SK-N-SH treated with all-trans-retinoic acid at 6 μM for 48 hours (cell line): Measurements from ENCODE around the gene ELL3.

Experiments
- ATAC-seq: fragments of 200-7000 bp; cut with Tn5 transposase; 3 replicates; pipeline ENCODE4 v1.9.1; 2020; ENCODE audit warnings: mild to moderate bottlenecking, moderate library complexity
- ARNTL ChIP-seq: fragments of 450-650 bp; formaldehyde crosslinking; IDR thresholded peaks from 2 replicates; pipeline ENCODE4 v1.5.0; 2020; ENCODE audit warnings: low read depth, mild to moderate bottlenecking, moderate library complexity, borderline replicate concordance
- BACH2 ChIP-seq: fragments of 250-450 bp; sonication (Bioruptor Pico); IDR thresholded peaks from 2 replicates; pipeline ENCODE4 v1.9.0; 2021; ENCODE audit warnings: mild to moderate bottlenecking, borderline replicate concordance
- CREB5 ChIP-seq: fragments of 250-450 bp; sonication (Bioruptor Pico); IDR thresholded peaks from 2 replicates; pipeline ENCODE4 v1.5.1; 2020; ENCODE audit warnings: low read depth, mild to moderate bottlenecking, moderate library complexity
- CSDC2 ChIP-seq: fragments of 250-450 bp; sonication (Bioruptor Pico); IDR thresholded peaks from 2 replicates; pipeline ENCODE4 v1.5.0; 2020; ENCODE audit warnings: mild to moderate bottlenecking, moderate library complexity
- ISL1 ChIP-seq: fragments of 250-450 bp; sonication (Bioruptor Pico); IDR thresholded peaks from 2 replicates; pipeline ENCODE4 v2.1.2; 2022; ENCODE audit warnings: mild to moderate bottlenecking, moderate library complexity
- OSR1 ChIP-seq: fragments of 250-450 bp; sonication (Bioruptor Pico); IDR thresholded peaks from 2 replicates; pipeline ENCODE4 v1.8.0; 2022; ENCODE audit warnings: moderate library complexity, mild to moderate bottlenecking, inconsistent platforms
- PATZ1 ChIP-seq: fragments of 250-450 bp; sonication (Bioruptor Pico); IDR thresholded peaks from 2 replicates; pipeline ENCODE4 v1.8.0; 2020; ENCODE audit warnings: mild to moderate bottlenecking, moderate library complexity, borderline replicate concordance
- POU6F1 ChIP-seq: fragments of 250-450 bp; sonication (Bioruptor Pico); IDR thresholded peaks from 2 replicates; pipeline ENCODE4 v1.8.0; 2021; ENCODE audit warnings: low read depth, mild to moderate bottlenecking, moderate library complexity, borderline replicate concordance
- PPARA ChIP-seq: fragments of 250-450 bp; sonication (Bioruptor Pico); IDR thresholded peaks from 2 replicates; pipeline ENCODE4 v1.5.0; 2020; ENCODE audit warnings: mild to moderate bottlenecking, borderline replicate concordance
- SNAI2 ChIP-seq: fragments of 250-450 bp; sonication (Bioruptor Pico); IDR thresholded peaks from 2 replicates; pipeline ENCODE4 v1.5.0; 2020; ENCODE audit warnings: mild to moderate bottlenecking, moderate library complexity
- TCF4 ChIP-seq: fragments of 250-450 bp; sonication (Bioruptor Pico); IDR thresholded peaks from 2 replicates; pipeline ENCODE4 v1.8.0; 2021; ENCODE audit warnings: mild to moderate bottlenecking, moderate library complexity, borderline replicate concordance
- ZC3H10 ChIP-seq: fragments of 250-450 bp; sonication (Bioruptor Pico); IDR thresholded peaks from 2 replicates; pipeline ENCODE4 v1.5.1; 2021; ENCODE audit warnings: mild to moderate bottlenecking, moderate library complexity
- ZFP3 ChIP-seq: fragments of 250-450 bp; sonication (Bioruptor Pico); IDR thresholded peaks from 2 replicates; pipeline ENCODE4 v1.5.0; 2020; ENCODE audit warnings: mild to moderate bottlenecking, moderate library complexity
- ZFP30 ChIP-seq: fragments of 450-650 bp; formaldehyde crosslinking; IDR thresholded peaks from 2 replicates; pipeline ENCODE4 v1.5.0; 2022; ENCODE audit warnings: mild to moderate bottlenecking, moderate library complexity
- ZNF70 ChIP-seq: fragments of 450-650 bp; formaldehyde crosslinking; IDR thresholded peaks from 2 replicates; pipeline ENCODE4 v1.5.0; 2020; ENCODE audit warnings: mild to moderate bottlenecking, moderate library complexity
- TF ChIP-seq, protein P1 (sequence below): fragments of 250-450 bp; sonication (Bioruptor Pico); IDR thresholded peaks from 2 replicates; pipeline ENCODE4 v1.5.0; 2020; ENCODE audit warnings: mild to moderate bottlenecking, moderate library complexity
- TF ChIP-seq, protein P2 (sequence below): fragments of 250-450 bp; sonication (Bioruptor Pico); IDR thresholded peaks from 2 replicates; pipeline ENCODE4 v1.5.1; 2021; ENCODE audit warnings: mild to moderate bottlenecking, moderate library complexity

ELL3 gene

DNA sequence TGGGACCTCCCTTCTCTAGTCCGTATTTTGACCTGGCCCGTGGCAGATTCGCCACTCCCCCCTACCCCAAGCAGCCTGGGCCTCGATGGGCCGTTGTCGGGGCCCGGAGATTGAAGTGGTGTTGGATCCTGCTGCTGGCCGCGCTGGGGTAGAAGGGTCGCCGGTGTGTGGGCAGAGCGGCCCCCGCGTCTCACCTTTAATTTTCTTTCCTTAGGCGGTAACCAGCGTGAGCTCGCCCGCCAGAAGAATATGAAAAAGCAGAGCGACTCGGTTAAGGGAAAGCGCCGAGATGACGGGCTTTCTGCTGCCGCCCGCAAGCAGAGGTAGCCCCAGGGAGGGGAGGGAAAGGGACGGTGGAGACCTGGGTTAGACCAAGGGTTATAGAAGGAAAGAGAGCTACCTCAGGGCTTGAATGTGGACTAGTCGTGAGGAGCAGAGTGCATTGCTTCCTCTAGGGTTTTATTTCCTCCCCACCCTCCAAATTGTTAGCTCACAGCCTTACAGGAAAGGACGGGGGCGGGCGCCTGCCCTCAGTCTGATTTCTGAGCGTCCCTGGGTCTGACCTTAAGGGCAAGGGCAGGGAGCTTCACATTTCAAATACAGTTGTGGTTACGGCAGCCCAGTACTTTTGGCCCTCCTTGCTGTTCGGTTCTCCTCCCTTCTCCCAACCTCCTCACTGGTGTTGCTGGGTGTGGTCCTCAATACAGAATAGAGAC lies 16.2 kb upstream of the ELL3 start:
- ATAC-seq = peak; percentile 12
- TF ChIP-seq TCF4 (CRISPR knock-in tag) (no peak), ZFP3 (no peak), ZNF70 (CRISPR knock-in tag) (no peak), ARNTL (CRISPR knock-in tag) (no peak), PPARA (no peak), SNAI2 (CRISPR knock-in tag) (no peak), ZFP30 (CRISPR knock-in tag) (no peak), CSDC2 (CRISPR knock-in tag) (no peak), ZC3H10 (no peak), CREB5 (CRISPR knock-in tag) (no peak), OSR1 (CRISPR knock-in tag) (no peak), BACH2 (CRISPR knock-in tag) (no peak), ISL1 (no peak), POU6F1 (CRISPR knock-in tag) (no peak)
- TF ChIP-seq, protein P1, sequence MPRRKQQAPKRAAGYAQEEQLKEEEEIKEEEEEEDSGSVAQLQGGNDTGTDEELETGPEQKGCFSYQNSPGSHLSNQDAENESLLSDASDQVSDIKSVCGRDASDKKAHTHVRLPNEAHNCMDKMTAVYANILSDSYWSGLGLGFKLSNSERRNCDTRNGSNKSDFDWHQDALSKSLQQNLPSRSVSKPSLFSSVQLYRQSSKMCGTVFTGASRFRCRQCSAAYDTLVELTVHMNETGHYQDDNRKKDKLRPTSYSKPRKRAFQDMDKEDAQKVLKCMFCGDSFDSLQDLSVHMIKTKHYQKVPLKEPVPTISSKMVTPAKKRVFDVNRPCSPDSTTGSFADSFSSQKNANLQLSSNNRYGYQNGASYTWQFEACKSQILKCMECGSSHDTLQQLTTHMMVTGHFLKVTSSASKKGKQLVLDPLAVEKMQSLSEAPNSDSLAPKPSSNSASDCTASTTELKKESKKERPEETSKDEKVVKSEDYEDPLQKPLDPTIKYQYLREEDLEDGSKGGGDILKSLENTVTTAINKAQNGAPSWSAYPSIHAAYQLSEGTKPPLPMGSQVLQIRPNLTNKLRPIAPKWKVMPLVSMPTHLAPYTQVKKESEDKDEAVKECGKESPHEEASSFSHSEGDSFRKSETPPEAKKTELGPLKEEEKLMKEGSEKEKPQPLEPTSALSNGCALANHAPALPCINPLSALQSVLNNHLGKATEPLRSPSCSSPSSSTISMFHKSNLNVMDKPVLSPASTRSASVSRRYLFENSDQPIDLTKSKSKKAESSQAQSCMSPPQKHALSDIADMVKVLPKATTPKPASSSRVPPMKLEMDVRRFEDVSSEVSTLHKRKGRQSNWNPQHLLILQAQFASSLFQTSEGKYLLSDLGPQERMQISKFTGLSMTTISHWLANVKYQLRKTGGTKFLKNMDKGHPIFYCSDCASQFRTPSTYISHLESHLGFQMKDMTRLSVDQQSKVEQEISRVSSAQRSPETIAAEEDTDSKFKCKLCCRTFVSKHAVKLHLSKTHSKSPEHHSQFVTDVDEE (CRISPR knock-in tag) = no peak
- TF ChIP-seq, protein P2, sequence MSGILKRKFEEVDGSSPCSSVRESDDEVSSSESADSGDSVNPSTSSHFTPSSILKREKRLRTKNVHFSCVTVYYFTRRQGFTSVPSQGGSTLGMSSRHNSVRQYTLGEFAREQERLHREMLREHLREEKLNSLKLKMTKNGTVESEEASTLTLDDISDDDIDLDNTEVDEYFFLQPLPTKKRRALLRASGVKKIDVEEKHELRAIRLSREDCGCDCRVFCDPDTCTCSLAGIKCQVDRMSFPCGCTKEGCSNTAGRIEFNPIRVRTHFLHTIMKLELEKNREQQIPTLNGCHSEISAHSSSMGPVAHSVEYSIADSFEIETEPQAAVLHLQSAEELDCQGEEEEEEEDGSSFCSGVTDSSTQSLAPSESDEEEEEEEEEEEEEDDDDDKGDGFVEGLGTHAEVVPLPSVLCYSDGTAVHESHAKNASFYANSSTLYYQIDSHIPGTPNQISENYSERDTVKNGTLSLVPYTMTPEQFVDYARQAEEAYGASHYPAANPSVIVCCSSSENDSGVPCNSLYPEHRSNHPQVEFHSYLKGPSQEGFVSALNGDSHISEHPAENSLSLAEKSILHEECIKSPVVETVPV (CRISPR knock-in tag) = no peak

DNA sequence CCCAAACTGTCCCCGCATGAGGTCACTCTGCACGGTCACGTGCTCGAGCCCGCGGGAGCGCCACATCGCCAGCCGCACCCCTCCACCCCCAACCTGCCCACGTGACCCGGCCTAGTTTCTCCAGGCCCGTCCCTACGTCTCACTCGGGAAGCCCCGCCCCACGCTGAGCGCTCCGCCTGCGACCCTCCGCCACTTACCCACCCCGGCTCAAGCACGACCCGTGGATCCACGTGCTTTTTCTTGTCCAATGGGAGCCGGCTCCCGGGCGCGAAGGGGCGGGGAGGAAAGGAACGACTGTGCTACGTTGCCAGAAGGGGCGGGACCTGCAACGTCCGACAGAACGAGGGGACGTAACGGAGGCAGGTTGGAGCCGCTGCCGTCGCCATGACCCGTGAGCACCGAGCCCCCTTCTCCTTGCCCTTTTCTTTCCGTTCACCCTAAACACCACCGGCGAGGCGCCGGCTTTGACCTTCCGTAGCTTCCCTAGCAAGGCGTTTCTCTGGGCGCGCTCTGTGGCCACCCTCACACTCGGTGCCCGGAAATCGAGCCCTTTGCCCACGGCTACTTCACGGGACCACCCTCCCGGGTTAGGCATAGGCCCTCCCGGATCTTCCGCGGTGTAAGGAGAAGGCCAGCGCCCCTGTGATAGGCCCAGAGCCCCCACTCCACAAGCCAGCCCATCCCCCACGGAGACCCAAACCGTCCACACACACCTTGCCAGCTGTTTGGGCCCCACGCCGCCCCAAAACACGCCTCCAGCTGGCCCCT lies 15.4 kb upstream of the ELL3 start, which contains the start of gene SERF2:
Gene SERF2 (plus strand): TSS at position 328 of the 768 bp plus-strand sequence. CDS start 57 bp downstream, at position 385.
- peak; percentile 94 for ATAC-seq
- TF ChIP-seq POU6F1 (CRISPR knock-in tag) (no peak), ZNF70 (CRISPR knock-in tag) (no peak), OSR1 (CRISPR knock-in tag) (no peak), PATZ1 (CRISPR knock-in tag) (no peak)
- TF ChIP-seq, all 23 proteins: peak for 0
